LNCAP (cell line): ENCODE results near the gene TST.

ENCODE experiments used
- CTCF ChIP-seq: fragments of 450-650 bp; IDR thresholded peaks from 2 replicates; pipeline ENCODE4 v1.5.1; 2017; ENCODE audit warnings: mild to moderate bottlenecking

The TST gene

DNA sequence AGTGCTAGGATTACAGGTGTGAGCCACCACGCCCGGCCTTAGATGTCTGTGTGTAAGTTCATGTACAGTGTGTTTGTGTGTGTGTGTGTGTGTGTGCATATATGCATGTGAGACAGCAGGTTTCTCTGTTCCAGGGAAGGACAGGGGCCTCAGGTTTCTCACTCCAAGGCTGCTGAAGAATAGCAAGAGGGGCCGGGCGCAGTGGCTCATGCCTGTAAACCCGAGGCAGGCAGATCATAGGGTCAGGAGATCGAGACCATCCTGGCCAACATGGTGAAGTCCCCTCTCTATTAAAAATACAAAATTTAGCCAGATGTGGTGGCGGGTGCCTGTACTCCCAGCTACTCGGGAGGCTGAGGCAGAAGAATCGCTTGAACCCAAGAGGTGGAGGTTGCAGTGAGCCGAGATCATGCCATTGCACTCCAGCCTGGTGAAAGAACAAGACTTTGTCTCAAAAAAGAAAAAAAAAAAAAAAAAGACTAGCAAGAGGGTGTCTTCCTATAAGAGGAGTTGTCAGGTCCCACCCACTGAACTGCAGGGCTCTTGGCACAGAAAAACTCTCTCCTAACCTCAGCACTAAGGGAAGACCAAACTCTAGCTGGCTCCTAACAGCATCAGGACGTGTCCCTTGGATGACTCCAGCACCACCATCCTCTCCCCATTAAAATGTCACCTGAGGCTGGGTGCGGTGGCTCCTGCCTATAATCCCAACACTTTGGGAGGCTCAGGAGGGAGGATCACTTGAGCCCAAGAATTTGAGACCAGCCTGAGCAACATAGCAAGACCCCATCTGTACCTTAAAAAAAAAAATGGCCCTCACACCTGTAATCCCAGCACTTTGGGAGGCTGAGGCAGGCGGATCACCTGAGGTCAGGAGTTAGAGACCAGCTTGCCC, 40.0 kb downstream of the TST start:
- no peak for TF ChIP-seq CTCF

GRCh38 chr22:36977947-36978660, 41.1 kb downstream of the TST start:
- peak; percentile 88 for TF ChIP-seq CTCF

GRCh38 chr22:36977401-36977861, 41.8 kb downstream of the TST start:
- no peak for TF ChIP-seq CTCF

DNA sequence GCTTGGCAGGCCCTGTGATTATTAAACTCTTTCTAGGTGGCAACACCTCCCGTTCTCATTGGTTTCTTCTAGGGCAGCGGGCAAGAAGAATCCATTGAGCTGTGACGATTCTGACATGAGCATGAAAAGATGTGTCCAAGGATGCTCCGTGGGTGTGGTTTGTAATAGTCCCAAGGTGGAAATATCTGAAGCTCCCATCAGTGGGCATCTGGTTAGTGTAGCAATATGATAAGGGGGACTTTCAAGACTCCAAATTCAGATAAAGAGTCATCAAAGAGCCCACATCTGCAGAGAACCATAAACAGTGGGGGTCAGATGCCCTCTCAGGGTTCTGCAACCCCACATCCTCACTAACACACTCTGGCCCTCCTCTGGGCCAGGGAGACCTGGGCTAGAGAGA, 42.6 kb downstream of the TST start:
- no peak for TF ChIP-seq CTCF

DNA sequence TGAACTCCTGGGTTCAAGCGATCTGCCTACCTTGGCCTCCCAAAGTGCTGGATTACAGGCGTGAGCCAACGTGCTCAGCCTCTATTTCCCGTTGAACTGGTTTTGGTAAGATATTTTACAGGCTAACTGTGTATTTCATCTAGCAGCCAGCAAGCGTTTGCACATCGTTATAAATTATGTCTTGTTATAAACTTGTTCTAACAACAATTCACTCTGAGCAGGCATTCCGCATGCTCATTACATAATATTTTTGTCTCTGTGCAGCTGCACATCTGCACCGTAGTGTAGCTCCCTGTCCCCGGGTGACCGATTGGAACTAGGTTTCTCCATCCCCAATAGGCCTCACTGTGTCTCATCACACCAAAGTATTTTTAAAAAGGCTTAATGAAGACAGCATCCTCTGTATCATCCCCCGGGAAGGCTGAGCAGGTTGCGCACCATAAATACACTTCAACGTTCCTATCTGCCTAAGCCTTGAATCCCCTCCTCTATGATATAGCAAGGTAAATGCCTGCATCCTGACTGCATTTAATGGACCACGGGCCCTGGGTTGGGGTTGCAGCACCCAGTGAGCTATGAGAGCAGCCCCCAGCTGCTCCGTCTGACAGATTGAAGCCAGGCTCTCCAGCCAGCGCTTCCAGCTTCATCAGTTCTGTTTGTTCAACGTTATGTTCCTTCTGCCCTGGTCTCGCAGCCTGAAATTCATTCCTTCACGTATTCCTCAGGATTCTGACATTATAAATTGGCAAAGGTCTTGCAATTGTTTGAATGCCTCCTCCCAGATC, 47.7 kb downstream of the TST start:
- no peak for TF ChIP-seq CTCF

DNA sequence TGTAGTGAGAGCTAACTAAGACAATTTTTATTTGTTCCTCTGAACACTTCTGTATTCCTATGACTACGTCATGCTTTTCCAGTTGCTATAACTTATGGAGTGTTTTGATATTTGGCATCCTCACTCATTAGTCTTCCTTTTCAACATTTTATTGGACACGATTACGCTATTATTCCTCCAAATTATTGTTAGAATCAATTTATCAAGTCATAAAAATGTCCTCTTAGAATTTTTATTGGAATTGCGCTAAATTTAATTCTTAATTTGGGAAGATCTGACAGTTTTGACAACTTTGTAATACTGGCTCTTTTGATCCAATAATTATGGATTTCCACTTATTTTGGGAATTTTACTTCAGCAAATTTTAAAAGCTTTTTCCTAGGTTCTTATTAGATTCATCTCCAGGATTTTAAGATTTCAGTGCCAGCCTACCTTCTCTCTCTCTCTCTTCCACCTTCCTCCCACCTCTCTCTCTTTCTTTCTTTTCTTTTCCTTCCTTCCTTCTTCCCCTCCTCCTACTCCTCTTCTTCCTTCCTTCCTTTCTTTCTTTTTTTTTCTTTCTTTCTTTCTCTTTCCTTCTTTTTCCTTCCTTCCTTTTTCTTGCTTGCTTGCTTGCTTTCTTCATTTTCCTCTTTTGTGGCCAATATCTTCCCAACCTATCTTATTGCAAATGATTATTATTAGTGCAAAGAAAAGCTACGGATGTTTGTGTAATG, 50.8 kb downstream of the TST start:
- TF ChIP-seq CTCF, result no peak
